GM13976 (cell line): Measurements from ENCODE around the gene HOXC6.

Source experiments
- DNase-seq: peaks from one replicate; pipeline ENCODE4 v3.0.0; 2012; ENCODE audit warnings: low spot score
- CTCF ChIP-seq: IDR thresholded peaks from 2 replicates; pipeline ENCODE4 v1.5.1; 2012; ENCODE audit warnings: borderline replicate concordance, mild to moderate bottlenecking; ENCODE audit not compliant: insufficient read depth; ENCODE audit errors: extremely low read depth, missing control alignments, control extremely low read depth
- in situ Hi-C: fragments of 300-500 bp; cut with MboI; formaldehyde crosslinking; loops from one replicate; pipeline ENCODE4 v1.12.0; 2022; ENCODE audit warnings: low sequenced_read_pairs, mixed read lengths, inconsistent platforms; ENCODE audit not compliant: unreplicated experiment

HOXC6 gene

GRCh38 chr12:53995378-53996239, 32.6 kb upstream of the HOXC6 start:
- in situ Hi-C loops = no loop called here
- TF ChIP-seq CTCF = no peak

GRCh38 chr12:53996240-53997203, 31.7 kb upstream of the HOXC6 start:
- no peak for TF ChIP-seq CTCF
- in situ Hi-C loops = no loop called here
- no peak for DNase-seq

More at GRCh38 chr12:53995378-53996239, 32.6 kb upstream of the HOXC6 start:
- no peak for DNase-seq

GRCh38 chr12:53997204-53998109, 30.8 kb upstream of the HOXC6 start:
- TF ChIP-seq CTCF = no peak
- in situ Hi-C loops = no loop called here
- DNase-seq = no peak

GRCh38 chr12:53998110-53998899, 29.9 kb upstream of the HOXC6 start:
- TF ChIP-seq CTCF = no peak
- in situ Hi-C loops = no loop called here
- no peak for DNase-seq

- TF ChIP-seq CTCF = no peak
- no peak for DNase-seq
- in situ Hi-C loops = no loop called here
Measured at GRCh38 chr12:53998900-53999236, 29.4 kb upstream of the HOXC6 start.
